Muscle layer of colon (tissue), 2 donors: Measurements from ENCODE around the gene MSH4.
"Not testable (repeated sequence)": the region's sequence is repeated elsewhere in the genome, so short reads cannot be mapped to it uniquely, and the experiment has no call there.

Experiments used
- H3K27ac ChIP-seq: one replicate; pipeline ENCODE4 v1.7.0; 2013; ENCODE audit warnings: low read depth, mild to moderate bottlenecking, low read length, moderate library complexity
- H3K27me3 ChIP-seq, 2 donors: one replicate each; pipeline ENCODE4 v1.7.0; 2013; ENCODE audit warnings: low read length in 2 of 2, mild to moderate bottlenecking in 2 of 2; ENCODE audit not compliant: insufficient read depth in 2 of 2, control insufficient read depth in 1 of 2
- H3K36me3 ChIP-seq: one replicate; pipeline ENCODE4 v1.7.0; 2013; ENCODE audit warnings: mild to moderate bottlenecking, low read length; ENCODE audit not compliant: insufficient read depth
- H3K4me1 ChIP-seq: one replicate; pipeline ENCODE4 v1.7.0; 2013; ENCODE audit warnings: mild to moderate bottlenecking, low read length; ENCODE audit not compliant: insufficient read depth
- H3K4me3 ChIP-seq, 2 donors: one replicate each; pipeline ENCODE4 v1.7.0; 2013; ENCODE audit warnings: low read length in 2 of 2, low read depth in 1 of 2, mild to moderate bottlenecking in 1 of 2, moderate library complexity in 1 of 2
- H3K9ac ChIP-seq: one replicate; pipeline ENCODE4 v1.7.0; 2013; ENCODE audit warnings: low read length
- H3K9me3 ChIP-seq: one replicate; pipeline ENCODE4 v1.7.0; 2013; ENCODE audit warnings: mild to moderate bottlenecking, low read length
- donor health status: abdominal sarcoma.
- donor health status: Adenocarcinoma of cecum.

Gene MSH4

GRCh38 chr1:75797606-75798216 lies 1.0 kb downstream of the MSH4 start:
- H3K27ac ChIP-seq = no peak overlapping the region
- H3K9me3 ChIP-seq = no peaks in the 10 kb centered on the region
- H3K9ac ChIP-seq = no peak overlapping the region
- no peaks in the 10 kb centered on the region for H3K4me1 ChIP-seq
- H3K27me3 ChIP-seq = no peaks in the 10 kb centered on the region
- H3K36me3 ChIP-seq = peaks cover 32% of the 10 kb centered on the region
- H3K4me3 ChIP-seq = no peak overlapping the region

GRCh38 chr1:75801480-75801879 lies 4.8 kb downstream of the MSH4 start:
- H3K9ac ChIP-seq, H3K27me3 ChIP-seq, H3K9me3 ChIP-seq, H3K4me3 ChIP-seq, H3K36me3 ChIP-seq, H3K4me1 ChIP-seq, H3K27ac ChIP-seq: not testable (repeated sequence)

- H3K4me3 ChIP-seq = no peak overlapping the region
- no peak overlapping the region for H3K27ac ChIP-seq
- H3K9me3 ChIP-seq = no peaks in the 10 kb centered on the region
- H3K9ac ChIP-seq = no peak overlapping the region
- H3K4me1 ChIP-seq = no peaks in the 10 kb centered on the region
- no peaks in the 10 kb centered on the region for H3K27me3 ChIP-seq
- no peaks in the 10 kb centered on the region for H3K36me3 ChIP-seq
These were observed 12.2 kb downstream of the MSH4 start for GRCh38 chr1:75808921-75809320.

GRCh38 chr1:75810113-75810512 lies 13.4 kb downstream of the MSH4 start:
- H3K9ac ChIP-seq, H3K4me3 ChIP-seq, H3K4me1 ChIP-seq, H3K27ac ChIP-seq, H3K9me3 ChIP-seq, H3K36me3 ChIP-seq, H3K27me3 ChIP-seq: not testable (repeated sequence)

- H3K27ac ChIP-seq = no peak overlapping the region
- H3K9me3 ChIP-seq = no peaks in the 10 kb centered on the region
- no peaks in the 10 kb centered on the region for H3K36me3 ChIP-seq
- H3K27me3 ChIP-seq = no peaks in the 10 kb centered on the region
- no peak overlapping the region for H3K4me3 ChIP-seq
- H3K4me1 ChIP-seq = no peaks in the 10 kb centered on the region
- no peak overlapping the region for H3K9ac ChIP-seq
These were observed 14.7 kb downstream of the MSH4 start for GRCh38 chr1:75811211-75811981.

- H3K36me3 ChIP-seq = no peaks in the 10 kb centered on the region
- no peaks in the 10 kb centered on the region for H3K9me3 ChIP-seq
- H3K27me3 ChIP-seq = no peaks in the 10 kb centered on the region
- no peak overlapping the region for H3K4me3 ChIP-seq
- no peak overlapping the region for H3K27ac ChIP-seq
- H3K9ac ChIP-seq = no peak overlapping the region
- H3K4me1 ChIP-seq = no peaks in the 10 kb centered on the region
These were observed 15.4 kb downstream of the MSH4 start for GRCh38 chr1:75812065-75812464.

- H3K27ac ChIP-seq, H3K4me1 ChIP-seq, H3K4me3 ChIP-seq, H3K9me3 ChIP-seq, H3K36me3 ChIP-seq, H3K9ac ChIP-seq, H3K27me3 ChIP-seq: not testable (repeated sequence)
These were observed 26.9 kb downstream of the MSH4 start for GRCh38 chr1:75823596-75823995.

GRCh38 chr1:75836528-75837100 lies 39.9 kb downstream of the MSH4 start:
- Histone ChIP-seq H3K4me1 (no peaks in the 10 kb centered on the region), H3K36me3 (no peaks in the 10 kb centered on the region), H3K27me3 (no peaks in the 10 kb centered on the region), H3K4me3 (no peak overlapping the region), H3K9me3 (no peaks in the 10 kb centered on the region), H3K27ac (no peak overlapping the region), H3K9ac (no peak overlapping the region)

GRCh38 chr1:75838079-75838478 lies 41.4 kb downstream of the MSH4 start:
- H3K9me3 ChIP-seq = no peaks in the 10 kb centered on the region
- H3K4me1 ChIP-seq = no peaks in the 10 kb centered on the region
- H3K9ac ChIP-seq = no peak overlapping the region
- H3K36me3 ChIP-seq = no peaks in the 10 kb centered on the region
- H3K27me3 ChIP-seq = no peaks in the 10 kb centered on the region
- H3K27ac ChIP-seq = no peak overlapping the region
- no peak overlapping the region for H3K4me3 ChIP-seq

GRCh38 chr1:75841421-75841820 lies 44.7 kb downstream of the MSH4 start:
- Histone ChIP-seq H3K9me3 (no peaks in the 10 kb centered on the region), H3K9ac (no peak overlapping the region), H3K27me3 (no peaks in the 10 kb centered on the region), H3K4me3 (no peak overlapping the region), H3K27ac (no peak overlapping the region), H3K36me3 (no peaks in the 10 kb centered on the region), H3K4me1 (no peaks in the 10 kb centered on the region)

- Histone ChIP-seq H3K4me1 (no peaks in the 10 kb centered on the region), H3K9me3 (no peaks in the 10 kb centered on the region), H3K4me3 (no peak overlapping the region), H3K27me3 (no peaks in the 10 kb centered on the region), H3K9ac (no peak overlapping the region), H3K27ac (no peak overlapping the region), H3K36me3 (no peaks in the 10 kb centered on the region)
These were observed 48.9 kb downstream of the MSH4 start for GRCh38 chr1:75845576-75845975.

- no peak overlapping the region for H3K4me3 ChIP-seq
- no peaks in the 10 kb centered on the region for H3K9me3 ChIP-seq
- H3K36me3 ChIP-seq = no peaks in the 10 kb centered on the region
- no peak overlapping the region for H3K9ac ChIP-seq
- no peaks in the 10 kb centered on the region for H3K4me1 ChIP-seq
- H3K27ac ChIP-seq = no peak overlapping the region
- no peaks in the 10 kb centered on the region for H3K27me3 ChIP-seq
These were observed 58.3 kb downstream of the MSH4 start for GRCh38 chr1:75855010-75855409.
